Astrocyte of the spinal cord (primary cell): Measurements from ENCODE around the gene PPOX.

Source experiments
- DNase-seq: peaks from one replicate; pipeline ENCODE4 v3.0.0; 2011; ENCODE audit warnings: low read depth, low spot score
- H3K4me3 ChIP-seq: 2 replicates; pipeline ENCODE4 v1.5.1; 2011; ENCODE audit warnings: low read depth, mild to moderate bottlenecking, low read length, moderate library complexity
- CTCF ChIP-seq: IDR thresholded peaks from 2 replicates; pipeline ENCODE4 v1.5.1; 2012; ENCODE audit warnings: low read depth, mild to moderate bottlenecking, low read length, inconsistent platforms
- in situ Hi-C: cut with HindIII; loops from 2 replicates; pipeline ENCODE4 v1.10.0; 2017; ENCODE audit warnings: low sequenced_read_pairs

PPOX gene

DNA sequence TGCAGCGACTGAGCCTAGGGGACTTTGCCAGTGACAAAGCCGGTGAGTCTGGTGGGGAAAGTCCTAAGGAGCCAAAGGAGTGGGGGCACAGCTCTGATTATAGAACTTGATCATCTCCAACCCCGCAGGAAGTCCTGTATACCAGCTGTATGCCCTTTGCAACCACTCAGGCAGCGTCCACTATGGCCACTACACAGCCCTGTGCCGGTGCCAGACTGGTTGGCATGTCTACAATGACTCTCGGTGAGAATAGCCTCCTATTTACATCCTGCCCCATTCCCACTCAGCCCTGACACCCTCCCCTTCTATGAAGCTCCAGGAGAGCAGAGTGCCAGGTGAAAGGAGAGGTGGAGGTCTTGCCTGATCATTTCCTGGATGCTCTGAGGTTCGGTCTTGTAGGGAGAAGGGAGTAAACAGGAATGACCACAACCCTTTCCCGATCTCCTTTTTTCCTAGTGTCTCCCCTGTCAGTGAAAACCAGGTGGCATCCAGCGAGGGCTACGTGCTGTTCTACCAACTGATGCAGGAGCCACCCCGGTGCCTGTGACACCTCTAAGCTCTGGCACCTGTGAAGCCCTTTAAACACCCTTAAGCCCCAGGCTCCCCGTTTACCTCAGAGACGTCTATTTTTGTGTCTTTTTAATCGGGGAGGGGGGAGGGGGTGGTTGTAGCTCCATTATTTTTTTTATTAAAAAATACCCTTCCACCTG is 1.2 kb upstream of the PPOX start:
- peak overlapping the region; percentile 79 for H3K4me3 ChIP-seq
- TF ChIP-seq CTCF, result no peak
- DNase-seq, result no peak
- in situ Hi-C loops, result no loop called here

DNA sequence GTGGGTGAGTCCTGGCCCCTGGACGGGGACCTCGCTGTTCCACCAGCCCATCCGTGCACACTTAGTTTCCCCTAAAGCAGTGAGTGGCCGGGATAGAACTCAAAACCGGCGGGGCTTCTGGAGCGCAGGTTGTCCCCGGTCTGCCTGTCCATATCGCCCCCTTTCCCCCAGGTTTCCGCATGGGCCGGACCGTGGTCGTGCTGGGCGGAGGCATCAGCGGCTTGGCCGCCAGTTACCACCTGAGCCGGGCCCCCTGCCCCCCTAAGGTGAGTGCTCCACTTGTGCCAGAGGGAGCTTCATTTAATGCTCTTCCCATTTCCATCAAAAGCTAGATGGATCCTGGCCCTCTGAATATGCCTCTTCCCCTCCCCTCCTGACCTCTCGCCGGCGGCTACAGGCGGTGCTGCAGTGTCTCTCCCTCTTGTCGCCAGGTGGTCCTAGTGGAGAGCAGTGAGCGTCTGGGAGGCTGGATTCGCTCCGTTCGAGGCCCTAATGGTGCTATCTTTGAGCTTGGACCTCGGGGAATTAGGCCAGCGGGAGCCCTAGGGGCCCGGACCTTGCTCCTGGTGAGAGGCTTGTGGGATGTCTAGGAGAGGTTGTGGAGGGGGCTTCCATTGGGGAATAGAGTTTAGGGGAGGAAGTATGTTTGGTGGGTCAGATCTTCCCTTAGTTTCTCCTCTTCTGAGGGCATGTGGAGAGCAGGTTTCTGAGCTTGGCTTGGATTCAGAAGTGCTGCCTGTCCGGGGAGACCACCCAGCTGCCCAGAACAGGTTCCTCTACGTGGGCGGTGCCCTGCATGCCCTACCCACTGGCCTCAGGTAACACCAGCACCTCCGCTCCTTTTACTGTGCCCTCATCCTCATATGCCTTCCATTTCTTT is 683 bp downstream of the PPOX start:
- H3K4me3 ChIP-seq, result peak overlapping the region; percentile 79
- TF ChIP-seq CTCF, result no peak
- in situ Hi-C loops, result no loop called here
- DNase-seq, result no peak

DNA sequence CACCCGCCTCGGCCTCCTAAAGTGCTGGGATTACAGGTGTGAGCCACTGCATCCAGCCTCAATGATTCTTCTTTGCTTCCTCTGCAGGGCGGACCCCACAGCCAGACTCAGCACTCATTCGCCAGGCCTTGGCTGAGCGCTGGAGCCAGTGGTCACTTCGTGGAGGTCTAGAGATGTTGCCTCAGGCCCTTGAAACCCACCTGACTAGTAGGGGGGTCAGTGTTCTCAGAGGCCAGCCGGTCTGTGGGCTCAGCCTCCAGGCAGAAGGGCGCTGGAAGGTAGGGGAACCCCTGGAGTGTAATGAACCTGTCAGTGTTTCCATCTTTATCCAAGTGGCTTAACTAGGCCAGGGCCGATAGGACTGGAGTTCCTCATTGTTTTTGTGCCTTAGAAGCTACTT is 2.7 kb downstream of the PPOX start:
- no peak for DNase-seq
- H3K4me3 ChIP-seq, result no peak overlapping the region
- TF ChIP-seq CTCF, result no peak
- in situ Hi-C loops, result no loop called here

GRCh38 chr1:161171191-161171590 is 5.0 kb downstream of the PPOX start:
- no peak for DNase-seq
- in situ Hi-C loops, result no loop called here
- no peak overlapping the region for H3K4me3 ChIP-seq
- TF ChIP-seq CTCF, result peak; percentile 33

DNA sequence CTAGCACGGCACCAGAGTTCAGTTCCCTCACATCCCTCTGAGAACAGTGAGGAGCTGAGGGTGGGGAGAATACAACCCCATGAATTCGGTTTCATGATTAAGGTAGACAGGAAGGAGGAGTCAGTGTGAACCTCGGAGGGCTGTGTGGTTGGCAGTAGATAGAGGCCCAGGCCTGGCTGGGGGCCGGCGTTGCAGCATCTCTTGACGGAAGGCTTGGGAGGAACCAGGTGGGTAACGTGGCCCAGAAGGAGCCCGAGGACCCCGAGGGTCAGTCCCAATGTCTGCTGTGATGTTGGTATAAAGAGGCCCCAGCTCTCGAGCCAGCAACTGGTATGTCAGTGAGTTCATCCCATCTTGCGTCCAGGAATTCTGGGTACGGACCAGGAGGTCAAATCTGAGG is 5.5 kb downstream of the PPOX start:
- no peak for DNase-seq
- TF ChIP-seq CTCF, result no peak
- in situ Hi-C loops, result no loop called here
- H3K4me3 ChIP-seq, result no peak overlapping the region

DNA sequence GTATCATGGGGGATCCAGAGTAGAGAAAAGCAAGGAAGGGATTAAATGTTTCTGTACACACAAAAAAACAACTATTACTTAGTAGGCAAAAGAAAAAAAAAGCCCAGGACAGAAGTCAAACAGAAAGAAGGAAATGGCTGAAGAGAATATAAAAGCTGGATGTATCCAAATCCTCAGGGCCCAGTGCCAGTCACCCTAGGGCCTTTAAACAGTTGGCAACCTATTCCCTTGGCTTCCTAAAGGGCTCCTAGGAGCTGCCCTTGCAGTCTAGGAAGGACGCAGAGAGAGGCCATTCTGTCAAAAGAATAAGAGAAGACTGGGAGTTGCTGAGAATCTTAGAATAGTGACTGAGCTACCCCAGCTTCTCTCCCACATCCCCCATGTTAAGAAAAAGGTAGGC is 6.1 kb downstream of the PPOX start:
- TF ChIP-seq CTCF, result no peak
- no peak overlapping the region for H3K4me3 ChIP-seq
- no peak for DNase-seq
- in situ Hi-C loops, result no loop called here
